ENCODE measurements around the gene UBQLN3. TPM values are rescaled to one million over a fixed set of nuclear protein-coding genes. Genes with fewer than 3 reads are reported as not detected.

The UBQLN3 gene
- not detected in 2 replicates for total RNA-seq (2014; rRNA removed; shearing (Covaris generic))
- polyA plus RNA-seq (2014; cell fraction: nucleus; rRNA removed) = not detected in 2 replicates

DNA sequence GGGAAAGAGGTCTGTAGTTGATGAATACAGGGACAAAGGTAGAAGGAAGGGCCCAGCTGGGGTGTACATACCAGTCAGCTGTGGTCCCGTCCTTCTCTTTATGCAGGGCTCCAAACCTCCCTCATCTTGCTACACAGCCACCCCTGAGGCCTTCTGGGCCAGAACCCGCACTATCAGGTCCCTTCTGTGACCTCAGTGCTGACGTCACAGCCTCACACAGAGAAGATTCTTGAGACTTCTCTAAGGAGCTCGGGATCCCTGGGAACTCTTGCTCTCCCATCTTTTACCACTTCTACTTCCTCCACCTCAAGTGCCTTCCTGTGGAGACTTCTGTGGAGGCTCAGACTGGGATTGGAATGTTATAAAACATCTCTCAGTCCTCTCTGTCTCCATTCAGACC is at the start of gene UBQLN3:
TSS of gene UBQLN3 (minus strand) at position 155 of the 400 bp plus-strand sequence. CDS start 399 bp downstream, outside the sequence.
- DNase-seq (ENCODE audit: extremely low read depth, low read depth) = no peak

- DNase-seq (ENCODE audit: extremely low read depth, low read depth) = no peak
Observed at GRCh38 chr11:5557751-5558150, 48.0 kb upstream of the UBQLN3 start.

DNA sequence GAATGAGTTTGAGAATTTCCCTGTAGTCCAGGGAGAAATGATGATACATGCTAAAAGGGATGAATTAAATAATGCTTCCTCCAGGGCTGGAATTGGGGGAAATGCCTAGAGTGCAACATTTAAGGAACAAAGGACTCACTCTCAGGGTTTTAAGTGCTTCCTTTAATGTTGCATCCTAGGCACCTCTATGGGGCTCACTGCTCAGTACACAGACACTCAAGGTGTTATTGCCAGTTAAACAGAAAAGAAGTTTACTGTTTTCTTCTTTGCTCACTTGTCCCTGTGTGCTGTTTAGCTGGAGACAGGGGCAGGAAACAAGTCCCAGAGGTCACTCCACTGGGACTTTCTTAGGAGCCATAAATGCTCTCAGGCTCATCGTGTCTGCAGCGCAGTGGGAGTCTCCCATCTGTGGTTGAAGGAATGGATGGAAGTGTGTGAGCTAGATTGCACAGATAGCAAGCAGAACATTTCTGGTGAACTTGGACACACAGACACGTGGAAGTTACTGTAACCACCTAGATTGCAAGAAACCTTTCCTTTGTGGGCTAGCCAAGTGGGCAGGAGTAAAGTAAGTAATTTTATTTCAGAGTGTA is 46.9 kb upstream of the UBQLN3 start:
- DNase-seq (ENCODE audit: extremely low read depth, low read depth) = no peak

- no peak for DNase-seq (ENCODE audit: extremely low read depth, low read depth)
Observed at GRCh38 chr11:5553343-5553742, 43.6 kb upstream of the UBQLN3 start.

GRCh38 chr11:5550440-5551095 is 40.8 kb upstream of the UBQLN3 start:
- no peak for DNase-seq (ENCODE audit: extremely low read depth, low read depth)

- DNase-seq (ENCODE audit: extremely low read depth, low read depth) = no peak
Observed at GRCh38 chr11:5548440-5548839, 38.7 kb upstream of the UBQLN3 start, which contains the start of gene OR52H1. Gene OR52H1, minus strand, starts transcription at chr11:5548540. Its CDS starts 3,035 bp downstream, at chr11:5545505.

DNA sequence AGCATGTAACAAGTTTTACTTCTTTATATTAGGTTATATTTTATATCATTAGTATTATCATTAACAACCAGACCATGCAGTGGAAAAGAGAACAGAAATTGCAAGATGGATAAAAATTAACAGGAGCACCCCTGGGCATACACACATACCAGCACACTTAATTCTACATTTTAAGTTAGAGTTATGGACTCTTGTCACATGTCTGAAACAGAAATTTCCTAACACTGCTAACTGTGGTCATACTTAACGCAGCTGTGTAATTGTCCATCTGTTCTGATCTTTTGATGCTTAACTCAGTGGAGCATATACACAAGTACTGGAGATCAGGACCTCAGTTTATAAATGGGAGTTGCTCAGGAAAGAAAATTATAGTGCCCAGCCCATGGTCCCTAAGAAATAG is 38.2 kb upstream of the UBQLN3 start:
- no peak for DNase-seq (ENCODE audit: extremely low read depth, low read depth)

- no peak for DNase-seq (ENCODE audit: extremely low read depth, low read depth)
Observed at GRCh38 chr11:5546457-5546856, 36.7 kb upstream of the UBQLN3 start.

- no peak for DNase-seq (ENCODE audit: extremely low read depth, low read depth)
Observed at GRCh38 chr11:5541427-5541826, 31.7 kb upstream of the UBQLN3 start.

DNA sequence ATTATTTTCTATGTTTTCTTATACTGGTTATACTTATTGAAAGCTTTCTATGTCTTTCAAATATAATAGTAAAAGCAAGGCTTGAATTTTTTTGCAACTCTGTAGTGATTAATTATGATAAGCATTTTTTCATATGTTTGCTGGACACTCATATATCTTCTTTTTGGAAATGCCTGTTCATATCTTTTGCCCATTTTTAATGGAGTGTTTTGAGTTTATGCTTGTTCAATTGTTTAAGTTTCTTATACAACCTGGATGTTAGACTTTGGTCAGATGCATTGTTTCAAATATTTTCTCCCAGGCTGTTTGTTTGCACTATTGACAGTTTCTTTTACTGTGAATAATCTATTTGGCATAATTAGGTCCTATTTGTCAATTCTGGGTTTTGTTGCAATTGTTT is 26.7 kb upstream of the UBQLN3 start:
- DNase-seq (ENCODE audit: extremely low read depth, low read depth) = no peak

- no peak for DNase-seq (ENCODE audit: extremely low read depth, low read depth)
Observed at GRCh38 chr11:5534046-5534445, 24.3 kb upstream of the UBQLN3 start.

DNA sequence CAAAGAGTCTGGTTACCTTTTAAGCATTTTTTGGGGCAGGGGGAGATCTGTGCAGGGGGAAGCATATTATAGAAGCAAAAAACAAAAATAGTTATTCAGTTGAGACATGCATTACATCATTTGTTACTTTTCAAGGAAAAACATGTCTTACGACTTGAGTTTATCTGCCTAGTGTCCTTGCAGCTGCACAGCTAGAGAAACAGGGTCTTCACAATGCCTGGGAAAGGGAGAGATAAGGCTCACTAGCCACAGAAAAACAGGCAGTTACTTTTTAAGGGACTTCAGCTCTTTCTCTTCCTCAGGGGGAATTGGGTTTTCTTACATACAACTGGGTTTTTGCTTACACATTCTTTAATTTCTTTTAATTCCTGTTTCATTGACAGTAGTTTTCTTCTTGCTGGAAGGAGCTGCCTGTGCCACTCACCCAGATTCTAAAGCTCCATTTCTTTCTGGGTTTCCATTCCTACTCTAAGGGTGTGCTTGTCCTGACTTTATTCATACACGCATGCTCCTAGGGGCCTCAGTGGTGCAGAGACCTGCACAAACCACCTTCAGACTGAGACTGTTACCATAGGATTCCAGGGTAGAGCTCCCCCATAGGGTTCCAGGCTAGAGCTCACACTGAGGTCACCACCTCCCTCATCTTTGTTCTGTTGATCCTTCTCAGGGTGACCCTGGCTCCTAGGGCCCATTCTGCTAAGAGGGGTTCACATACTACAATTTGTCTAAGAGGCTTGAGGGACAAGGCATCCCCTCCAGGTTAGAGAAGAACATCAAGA is 21.5 kb upstream of the UBQLN3 start:
- no peak for DNase-seq (ENCODE audit: extremely low read depth, low read depth)

- no peak for DNase-seq (ENCODE audit: extremely low read depth, low read depth)
Observed at GRCh38 chr11:5528495-5528894, 18.7 kb upstream of the UBQLN3 start.

GRCh38 chr11:5527716-5528115 is 18.0 kb upstream of the UBQLN3 start:
- no peak for DNase-seq (ENCODE audit: extremely low read depth, low read depth)

GRCh38 chr11:5524756-5525155 is 15.0 kb upstream of the UBQLN3 start:
- no peak for DNase-seq (ENCODE audit: extremely low read depth, low read depth)

- DNase-seq (ENCODE audit: extremely low read depth, low read depth) = no peak
Observed at GRCh38 chr11:5522308-5522707, 12.6 kb upstream of the UBQLN3 start.

GRCh38 chr11:5521540-5521939 is 11.8 kb upstream of the UBQLN3 start:
- DNase-seq (ENCODE audit: extremely low read depth, low read depth) = no peak

DNA sequence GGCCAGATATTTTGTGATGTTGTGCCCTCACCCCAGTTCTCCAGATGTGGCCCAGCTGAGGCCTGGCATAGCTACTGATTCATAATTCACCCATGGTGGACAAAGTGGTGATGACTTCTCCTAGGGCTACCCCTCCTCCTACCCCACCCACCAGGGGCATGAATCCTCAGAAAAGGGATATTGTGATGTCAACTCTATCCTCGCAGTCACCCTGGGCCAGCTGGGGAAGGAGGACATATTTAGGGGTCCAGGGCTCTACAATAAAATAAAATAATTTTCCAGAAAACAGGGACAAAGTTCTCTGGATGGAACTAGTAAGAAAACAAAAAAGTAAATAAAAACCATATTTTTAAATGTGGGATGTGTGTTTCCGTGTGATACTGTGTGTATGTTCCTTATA is 6.8 kb upstream of the UBQLN3 start, which contains the start of gene UBQLNL:
TSS of gene UBQLNL (minus strand) at position 101 of the 400 bp plus-strand sequence. CDS start 258 bp downstream, outside the sequence.
- DNase-seq (ENCODE audit: extremely low read depth, low read depth) = no peak

DNA sequence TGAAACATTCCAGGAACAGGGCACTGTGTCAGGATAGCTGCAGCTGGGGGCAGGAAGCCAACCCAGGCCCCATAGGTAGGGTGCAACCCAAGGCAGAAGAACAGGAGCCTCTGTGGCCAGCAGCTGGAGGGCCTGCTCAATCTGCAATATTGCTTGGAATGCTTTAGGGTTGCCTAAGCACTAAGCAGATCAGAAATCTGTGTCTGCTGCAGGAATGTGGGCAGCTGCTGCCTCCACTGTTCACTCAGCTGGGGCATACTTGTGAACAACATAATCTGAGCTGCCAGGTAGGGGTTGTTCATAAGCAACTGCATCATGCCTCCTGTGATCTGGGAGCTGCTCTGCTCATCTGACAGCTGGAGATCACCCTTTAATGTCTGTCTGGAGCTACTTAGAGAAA is 5.1 kb upstream of the UBQLN3 start:
- DNase-seq (ENCODE audit: extremely low read depth, low read depth) = no peak

DNA sequence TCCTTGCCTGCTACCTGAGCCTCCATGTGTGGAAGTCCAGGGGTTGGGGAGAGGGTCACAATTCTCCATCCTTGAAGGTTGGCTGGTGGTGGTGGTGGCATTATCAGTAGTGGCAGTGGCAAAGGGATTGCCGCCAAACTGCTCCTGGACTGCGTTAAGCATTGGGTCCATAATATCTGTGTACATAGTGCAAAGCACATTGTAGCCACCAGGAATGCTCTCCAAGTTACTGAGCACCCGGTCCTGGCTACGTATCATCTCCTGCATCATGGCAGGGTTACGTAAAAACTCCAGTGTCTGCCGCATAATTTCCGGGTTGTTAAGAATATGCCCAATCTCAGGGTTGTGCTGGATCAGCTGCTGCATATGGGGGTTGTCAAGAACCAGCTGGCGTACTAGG is 1.2 kb downstream of the UBQLN3 start:
- DNase-seq (ENCODE audit: extremely low read depth, low read depth) = no peak

- DNase-seq (ENCODE audit: extremely low read depth, low read depth) = no peak
Observed at GRCh38 chr11:5507933-5508305, 1.8 kb downstream of the UBQLN3 start.

Data from NCI-H460 (cell line).